HS-5 (cell line): ENCODE data around the gene RNFT2.
"Not testable (repeated sequence)": the region's sequence is repeated elsewhere in the genome, so short reads cannot be mapped to it uniquely, and the experiment has no call there.

Experiments used
- DNase-seq: peaks from one replicate; pipeline ENCODE4 v3.0.0-alpha.2; 2012; ENCODE audit warnings: low read depth

The RNFT2 gene

DNA sequence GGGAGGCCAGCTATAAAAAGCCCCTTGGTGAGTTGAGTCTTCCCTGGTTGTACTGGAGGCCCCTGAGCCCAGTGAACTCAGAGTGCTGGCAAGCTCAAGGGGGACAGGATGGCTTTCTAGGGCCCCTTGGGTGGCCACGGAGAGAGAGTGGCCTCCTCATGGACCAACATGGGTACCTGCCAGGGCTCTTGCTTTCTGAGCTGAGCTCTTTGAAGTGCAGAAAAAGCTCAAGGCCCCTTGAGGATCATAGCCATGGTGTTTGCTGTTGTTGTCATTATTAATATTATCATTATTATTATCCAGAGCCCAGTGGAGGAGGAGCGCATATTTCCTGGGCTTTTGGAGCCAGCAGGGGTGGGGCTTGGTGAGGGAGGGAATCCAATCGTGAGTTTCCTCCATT, 6.7 kb downstream of the RNFT2 start:
- no peak for DNase-seq

DNA sequence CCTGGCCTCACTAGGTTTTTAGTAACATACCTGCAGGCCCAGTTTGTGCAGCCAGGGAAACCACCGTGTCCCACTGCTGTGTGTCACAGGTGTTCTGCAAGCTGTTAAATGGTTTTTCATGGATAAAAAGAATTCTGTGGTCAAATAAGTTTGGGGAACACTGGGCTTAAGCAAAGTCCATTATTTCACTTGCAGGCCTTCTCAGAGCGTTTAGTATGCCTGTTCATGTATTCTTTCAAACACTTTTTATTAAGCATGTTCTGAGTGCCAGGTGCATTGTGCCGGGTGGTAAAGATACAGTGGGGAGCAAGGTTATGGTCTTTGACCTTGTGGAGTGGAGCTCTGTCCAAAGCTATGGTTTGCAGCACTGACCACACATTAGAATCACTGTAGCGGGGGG, 7.4 kb downstream of the RNFT2 start:
- DNase-seq, result no peak

DNA sequence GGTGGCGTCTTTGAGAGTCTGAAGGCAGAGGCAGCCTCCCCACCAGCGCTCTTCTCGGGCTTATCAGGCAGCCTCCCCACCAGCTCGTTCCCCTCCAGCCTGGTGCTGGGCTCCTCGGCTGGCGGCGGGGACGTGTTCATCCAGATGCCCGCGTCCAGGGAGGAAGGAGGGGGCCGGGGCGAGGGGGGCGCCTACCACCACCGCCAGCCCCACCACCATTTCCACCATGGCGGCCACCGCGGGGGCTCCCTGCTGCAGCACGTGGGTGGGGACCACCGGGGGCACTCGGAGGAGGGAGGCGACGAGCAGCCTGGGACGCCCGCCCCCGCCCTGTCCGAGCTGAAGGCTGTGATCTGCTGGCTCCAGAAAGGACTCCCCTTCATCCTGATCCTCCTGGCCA, 11.8 kb downstream of the RNFT2 start:
- no peak for DNase-seq

DNA sequence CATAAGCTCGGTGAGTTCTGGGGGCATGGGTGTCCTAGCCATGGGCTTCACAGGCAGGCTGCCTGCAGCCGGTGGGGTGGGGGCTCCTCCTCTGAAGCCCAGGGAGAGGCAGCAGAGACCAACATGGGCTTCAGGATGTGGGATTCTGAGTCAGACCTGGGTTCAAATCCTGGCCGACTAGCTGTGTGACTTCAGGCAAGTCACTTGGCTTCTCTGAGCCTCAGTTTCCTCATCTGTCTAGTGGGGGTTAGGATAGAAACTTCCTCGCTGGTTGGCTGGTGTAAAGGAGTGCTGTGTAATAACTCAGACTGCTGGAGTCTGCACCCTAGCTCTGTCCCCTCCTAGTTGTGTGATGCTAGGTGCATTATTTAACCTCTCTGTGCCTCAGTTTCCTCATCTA, 12.2 kb downstream of the RNFT2 start:
- DNase-seq, result no peak

DNA sequence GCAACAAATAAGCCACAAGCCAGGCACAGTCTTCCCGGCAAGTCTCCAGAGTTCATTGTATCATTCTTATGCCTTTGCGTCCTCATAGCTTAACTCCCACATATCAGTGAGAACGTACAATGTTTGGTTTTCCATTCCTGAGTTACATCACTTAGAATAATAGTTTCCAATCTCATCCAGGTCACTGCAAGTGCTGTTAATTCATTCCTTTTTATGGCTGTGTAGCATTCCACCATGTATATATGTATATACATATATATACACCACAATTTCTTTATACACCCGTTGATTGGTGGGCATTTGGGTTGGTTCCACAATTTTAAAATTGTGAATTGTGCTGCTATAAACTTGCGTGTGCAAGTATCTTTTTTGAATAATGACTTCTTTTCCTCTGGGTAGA, 16.0 kb downstream of the RNFT2 start:
- DNase-seq, result not testable (repeated sequence)

DNA sequence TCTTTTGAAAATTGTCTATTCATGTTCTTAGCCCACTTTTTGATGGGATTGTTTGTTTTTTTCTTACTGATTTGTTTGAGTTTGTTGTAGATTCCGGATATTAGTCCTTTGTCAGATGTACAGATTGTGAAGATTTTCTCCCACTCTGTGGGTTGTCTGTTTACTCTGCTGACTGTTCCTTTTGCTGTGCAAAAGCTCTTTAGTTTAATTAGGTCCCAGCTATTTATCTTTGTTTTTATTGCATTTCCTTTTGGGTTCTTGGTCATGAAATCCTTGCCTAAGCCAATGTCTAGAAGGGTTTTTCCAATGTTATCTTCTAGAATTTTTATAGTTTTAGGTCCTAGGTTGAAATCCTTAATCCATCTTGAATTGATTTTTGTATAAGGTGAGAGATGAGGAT, 16.7 kb downstream of the RNFT2 start:
- DNase-seq, result not testable (repeated sequence)

DNA sequence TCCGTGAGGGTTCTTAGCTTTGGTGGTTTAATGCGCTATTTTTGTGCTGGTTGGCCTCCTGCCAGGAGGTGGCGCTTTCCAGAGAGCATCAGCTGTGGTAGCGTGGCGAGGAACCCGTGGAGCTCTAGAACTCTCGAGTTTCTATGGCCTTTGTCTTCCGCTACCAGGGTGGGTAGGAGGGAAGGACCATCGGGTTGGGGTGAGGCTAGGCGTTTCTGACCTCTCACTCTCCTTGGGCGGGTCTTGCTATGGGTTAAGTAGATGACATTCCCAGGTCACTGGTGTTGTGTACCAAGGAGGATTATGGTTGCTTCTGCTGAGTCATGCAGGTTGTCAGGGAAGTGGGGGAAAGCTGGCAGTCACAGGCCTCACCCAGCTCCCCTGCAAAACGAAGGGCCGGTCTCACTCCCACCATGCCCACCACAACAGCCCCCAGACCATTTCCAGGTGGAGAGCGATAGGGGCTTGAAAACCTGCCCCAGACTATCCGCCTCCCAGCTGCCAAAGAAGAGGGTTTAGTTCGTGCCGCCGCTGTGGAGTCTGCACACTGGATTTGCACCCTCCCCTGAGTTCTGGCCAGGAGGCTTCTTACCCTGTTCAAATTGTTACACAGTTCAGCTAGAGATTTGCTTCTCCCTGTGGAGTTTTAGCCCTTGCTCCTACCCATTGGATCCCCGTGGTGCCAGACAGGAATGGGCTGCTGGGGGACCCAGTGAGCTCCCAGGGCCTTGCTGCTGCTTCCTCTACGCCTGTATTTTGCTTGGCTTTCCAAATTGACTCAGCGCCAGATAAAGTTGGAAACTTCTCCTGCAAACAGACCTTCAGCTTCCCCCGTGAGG, 21.9 kb downstream of the RNFT2 start:
- DNase-seq, result no peak

DNA sequence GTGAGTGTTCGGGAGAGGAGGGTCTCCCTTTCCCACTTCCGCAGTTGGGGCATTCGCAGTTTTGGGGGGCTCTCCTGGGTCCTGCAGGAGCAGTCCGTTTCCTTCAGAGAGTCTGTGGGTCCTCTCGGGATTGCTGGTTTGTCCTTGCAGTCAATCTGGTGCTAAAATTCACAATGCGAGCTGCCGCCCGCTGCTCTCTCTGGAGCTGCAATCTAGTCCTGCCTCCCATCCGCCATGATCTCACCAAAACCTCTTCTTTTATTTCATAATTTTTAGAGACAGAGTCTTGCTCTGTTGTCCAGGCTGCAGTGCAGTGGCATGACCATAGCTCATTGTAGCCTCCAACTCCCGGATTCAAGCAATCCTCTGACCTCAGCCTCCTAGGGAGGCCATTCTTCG, 22.5 kb downstream of the RNFT2 start:
- no peak for DNase-seq

DNA sequence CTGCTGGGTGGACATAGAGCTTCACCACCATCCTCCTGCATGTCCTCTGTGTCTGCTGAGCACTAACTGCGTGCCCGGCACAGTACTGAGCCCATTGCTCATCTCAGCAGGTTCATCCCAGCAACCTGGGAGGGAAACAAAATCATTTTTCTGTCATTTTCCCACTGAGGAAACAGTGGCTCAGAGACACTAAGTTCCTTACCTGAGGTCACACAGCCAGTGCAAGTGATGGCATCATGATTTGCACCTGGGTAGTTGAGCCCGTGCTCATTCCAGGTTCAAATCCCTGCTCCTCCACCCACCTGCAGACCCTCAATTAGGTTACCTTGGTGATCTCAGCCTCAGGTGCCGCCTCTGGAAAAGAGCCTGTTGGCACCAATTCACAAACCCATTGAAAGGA, 23.4 kb downstream of the RNFT2 start:
- DNase-seq, result no peak

DNA sequence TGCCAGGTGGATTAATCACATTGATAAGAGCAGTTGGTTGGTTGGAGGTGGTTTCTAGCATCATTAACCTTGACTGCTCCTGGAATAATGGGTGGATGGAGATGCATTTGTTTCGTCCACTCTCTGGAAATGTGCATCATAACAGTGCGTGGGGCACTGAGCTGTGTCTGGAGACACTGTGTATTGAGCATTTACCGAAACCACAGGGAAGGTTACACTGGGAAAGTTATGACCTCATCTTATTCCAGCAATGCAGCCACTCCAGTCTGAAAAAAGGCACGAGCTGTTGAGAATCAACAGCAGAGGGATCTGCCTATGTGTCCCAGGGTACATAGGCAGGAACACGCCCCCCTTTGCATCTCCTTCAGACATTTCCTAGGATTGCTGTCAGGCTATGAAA, 27.2 kb downstream of the RNFT2 start:
- DNase-seq, result no peak

DNA sequence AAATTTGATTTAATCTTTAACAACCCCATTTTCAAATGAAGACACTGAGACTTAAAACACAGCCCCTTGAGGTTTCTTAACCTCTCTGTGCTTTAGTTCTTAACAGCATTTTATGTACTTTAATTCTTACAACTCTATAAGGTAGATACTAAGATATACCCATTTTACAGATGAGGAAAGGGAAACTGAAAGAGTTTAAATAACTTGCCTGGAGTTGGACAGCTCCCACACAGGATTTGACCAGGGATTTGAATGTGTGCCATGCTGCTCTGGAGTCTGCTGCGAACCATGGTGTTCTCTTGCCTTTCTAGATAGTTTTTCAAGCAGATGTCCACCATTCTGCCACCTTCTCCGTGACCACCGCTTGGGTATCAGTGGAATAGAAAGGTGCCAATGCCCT, 28.2 kb downstream of the RNFT2 start:
- no peak for DNase-seq

DNA sequence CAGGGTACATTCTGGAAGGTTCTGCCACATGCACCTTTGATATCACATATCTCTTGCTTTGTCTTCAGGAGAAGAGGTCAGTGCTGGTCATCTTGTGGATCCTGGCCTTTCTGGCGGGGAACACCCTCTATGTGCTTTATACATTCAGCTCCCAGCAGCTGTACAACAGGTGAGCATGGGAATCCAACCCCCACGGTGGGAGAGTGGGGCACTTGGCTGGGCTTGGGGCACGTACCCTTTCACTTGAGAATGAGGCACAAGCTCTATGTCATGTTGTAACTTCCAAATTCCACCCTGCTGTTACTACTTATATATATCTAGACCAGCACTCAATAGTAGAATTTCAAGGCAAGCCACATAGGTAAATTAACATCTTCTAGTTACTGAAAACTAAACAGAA, 28.6 kb downstream of the RNFT2 start:
- no peak for DNase-seq

DNA sequence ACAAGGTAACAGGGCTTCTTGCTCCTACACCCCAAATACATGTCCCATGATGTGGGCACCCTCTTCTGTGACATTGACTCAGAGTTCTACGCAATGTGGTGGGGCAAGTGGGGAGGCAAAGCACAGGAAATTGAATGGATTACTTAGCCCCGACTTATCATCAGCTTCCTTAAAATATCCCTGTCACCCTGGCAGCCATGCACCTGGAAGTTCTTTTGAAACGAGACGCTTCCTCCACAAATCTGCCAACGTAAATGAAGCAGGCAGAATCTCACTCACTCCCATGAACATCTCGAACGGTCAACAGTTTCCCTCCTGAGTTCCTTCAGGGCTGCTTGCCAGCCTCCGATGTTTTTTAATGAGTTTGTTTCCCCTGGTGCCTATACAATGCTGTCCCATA, 33.5 kb downstream of the RNFT2 start:
- DNase-seq, result peak; percentile 28

DNA sequence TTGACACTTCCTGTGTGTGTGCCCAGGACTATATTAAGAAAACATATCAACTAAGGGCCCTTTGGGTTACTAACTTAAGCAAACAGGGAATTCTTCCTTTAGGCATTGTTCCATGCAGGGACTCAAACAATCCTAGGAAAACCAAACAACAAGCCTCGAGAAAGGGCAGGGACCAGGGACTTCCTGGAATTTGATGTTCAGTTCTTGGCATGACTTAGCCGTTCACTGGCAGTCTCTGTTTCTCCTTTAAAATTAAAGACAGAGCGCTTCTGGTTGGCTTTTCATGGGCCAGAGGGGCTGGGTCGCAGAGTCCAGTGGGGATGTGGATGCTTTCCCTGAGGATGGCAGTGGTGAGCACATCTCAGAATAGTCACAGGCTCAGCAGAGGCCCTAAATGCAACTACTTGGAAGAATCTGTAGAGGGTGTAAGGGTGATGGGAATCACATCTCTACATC, 35.2 kb downstream of the RNFT2 start:
- DNase-seq, result no peak

DNA sequence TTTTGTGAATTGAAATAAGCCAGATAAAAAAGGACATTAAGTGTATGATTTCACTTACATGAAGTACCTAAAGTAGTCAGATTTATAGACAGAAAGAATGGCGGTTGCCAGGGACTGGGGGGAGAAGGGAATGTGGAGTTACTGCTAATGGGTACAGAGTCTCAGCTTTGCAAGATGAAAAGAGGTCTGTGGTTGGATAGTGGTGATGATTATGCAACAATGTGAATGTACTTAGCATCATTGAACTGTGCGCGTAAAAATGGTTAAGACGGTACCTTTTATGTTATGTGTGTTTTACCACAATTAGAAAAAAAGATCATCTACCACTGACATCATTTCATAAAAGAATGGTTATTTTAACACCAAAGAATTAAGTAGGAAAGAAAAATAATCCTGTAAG, 35.9 kb downstream of the RNFT2 start:
- DNase-seq, result no peak

DNA sequence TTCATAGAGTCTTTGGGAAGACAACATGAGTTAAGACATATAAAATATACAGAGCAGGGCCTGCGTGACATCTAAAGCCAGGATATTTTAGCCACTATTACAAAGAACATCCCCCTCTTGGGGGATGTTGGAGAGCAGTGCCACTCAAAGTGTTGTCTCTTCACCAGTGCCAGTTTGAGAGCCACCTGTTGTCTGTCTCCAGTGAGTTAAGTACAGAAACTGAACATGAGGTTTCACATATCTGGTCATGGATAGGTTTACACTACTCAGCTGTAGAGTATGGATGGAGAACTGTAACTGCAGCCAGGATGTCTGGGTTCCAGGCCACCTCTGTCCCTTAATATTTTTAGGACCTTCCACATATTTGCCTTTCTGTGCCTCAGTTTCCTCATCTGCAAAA, 39.1 kb downstream of the RNFT2 start:
- DNase-seq, result no peak

DNA sequence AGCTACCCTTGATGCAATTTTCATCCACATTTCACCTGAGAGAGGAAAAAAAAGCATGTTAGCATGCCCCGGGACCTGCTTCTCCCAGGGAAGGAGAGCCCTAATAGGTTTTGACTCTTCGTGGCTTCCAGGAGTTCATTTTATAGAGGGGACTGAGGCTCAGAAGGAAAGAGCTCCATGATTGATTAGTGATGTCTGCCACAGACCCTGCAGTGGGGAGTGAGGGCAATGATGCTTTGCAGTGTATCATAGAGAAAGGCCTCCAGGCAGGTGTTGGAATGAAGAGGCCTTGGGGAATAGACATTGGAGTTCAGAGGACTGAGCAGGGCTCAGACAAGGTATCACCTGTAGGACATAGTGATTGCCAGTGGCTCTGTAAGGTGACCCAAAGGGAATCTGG, 41.5 kb downstream of the RNFT2 start:
- DNase-seq, result no peak

DNA sequence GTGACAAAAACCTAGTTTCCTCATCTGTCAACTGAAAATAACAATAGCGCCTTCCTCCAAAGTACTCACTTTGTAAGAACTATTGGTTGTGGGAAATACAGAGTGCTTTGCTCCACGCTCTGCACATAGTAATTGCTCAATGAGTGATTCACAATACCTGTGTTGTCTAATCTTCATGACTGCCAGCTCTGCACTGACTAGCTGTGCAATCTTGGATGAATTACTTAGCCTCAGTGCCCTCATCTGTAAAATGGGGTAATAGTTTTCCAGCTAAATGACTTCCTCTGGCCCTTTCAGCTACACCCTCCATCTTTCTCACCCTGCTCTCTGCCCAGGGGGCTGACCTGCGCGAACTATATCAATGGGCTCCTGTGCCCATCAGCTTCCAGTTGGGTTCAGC, 42.8 kb downstream of the RNFT2 start:
- DNase-seq, result no peak

DNA sequence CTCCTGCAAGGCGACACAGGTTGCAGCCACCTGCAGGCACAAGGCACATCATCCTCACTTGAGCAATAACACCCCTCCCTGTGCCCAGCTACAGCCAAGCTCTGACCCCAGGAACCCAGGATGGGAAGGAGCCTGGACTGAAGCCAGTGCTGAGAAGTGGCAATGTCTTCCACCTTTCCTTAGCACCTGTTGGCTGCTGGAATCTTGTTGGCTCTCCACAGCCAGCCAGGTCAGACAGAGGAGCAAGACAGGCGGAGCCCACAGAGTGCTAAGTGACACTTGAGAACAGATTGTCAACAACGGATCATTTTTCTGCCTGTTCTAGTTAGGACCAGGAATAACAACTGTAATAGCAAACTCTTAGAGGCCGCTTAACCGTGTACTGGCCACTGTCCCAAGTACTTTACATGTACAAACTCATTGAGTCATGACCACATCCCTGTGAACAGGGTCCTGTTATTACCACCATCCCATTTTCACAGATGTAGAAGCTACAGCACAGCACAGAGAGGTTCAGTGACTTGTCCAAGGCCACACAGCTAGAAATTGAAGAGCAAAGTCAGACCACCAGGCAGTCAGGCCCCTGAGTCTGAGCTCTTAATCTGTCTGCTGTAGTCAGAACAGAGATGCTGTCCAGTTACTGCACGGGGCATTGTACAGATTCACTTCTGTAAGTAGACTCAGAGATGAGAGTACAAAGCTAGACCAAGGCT, 45.6 kb downstream of the RNFT2 start:
- no peak for DNase-seq

DNA sequence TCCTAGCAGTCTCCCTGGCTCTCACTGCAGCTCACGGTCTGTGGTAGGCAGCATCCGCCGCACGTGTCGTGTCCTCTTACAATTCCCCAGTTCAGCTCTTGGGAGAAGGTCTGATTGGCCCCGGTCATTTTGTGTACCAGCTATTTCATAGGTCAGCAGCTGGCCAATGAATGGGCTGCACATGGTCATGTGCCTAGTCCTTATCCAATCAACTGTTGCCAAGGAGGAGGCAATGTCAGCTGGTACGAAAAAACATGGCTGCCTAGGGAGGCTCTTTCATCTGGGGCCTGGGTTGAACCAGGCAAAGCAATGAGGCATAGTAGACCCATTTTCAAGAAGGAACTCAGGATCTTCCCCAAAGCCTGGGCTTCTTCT, 46.1 kb downstream of the RNFT2 start:
- DNase-seq, result no peak

DNA sequence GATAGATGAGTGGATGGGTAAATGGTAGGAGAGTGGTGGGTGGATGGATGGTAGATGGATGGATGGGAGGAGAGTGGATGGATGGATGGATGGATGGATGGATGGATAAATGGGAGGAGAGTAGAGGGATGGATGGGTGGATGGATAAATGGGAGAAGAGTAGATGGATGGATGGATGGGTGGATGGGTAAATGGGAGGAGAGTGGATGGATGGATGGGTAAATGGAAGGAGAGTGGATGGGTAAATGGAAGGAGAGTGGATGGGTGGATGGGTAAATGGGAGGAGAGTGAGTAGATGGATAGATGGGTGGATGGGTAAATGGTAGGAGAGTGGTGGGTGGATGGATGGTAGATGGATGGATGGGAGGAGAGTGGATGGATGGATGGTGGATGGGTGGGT, 51.4 kb downstream of the RNFT2 start:
- DNase-seq, result not testable (repeated sequence)

DNA sequence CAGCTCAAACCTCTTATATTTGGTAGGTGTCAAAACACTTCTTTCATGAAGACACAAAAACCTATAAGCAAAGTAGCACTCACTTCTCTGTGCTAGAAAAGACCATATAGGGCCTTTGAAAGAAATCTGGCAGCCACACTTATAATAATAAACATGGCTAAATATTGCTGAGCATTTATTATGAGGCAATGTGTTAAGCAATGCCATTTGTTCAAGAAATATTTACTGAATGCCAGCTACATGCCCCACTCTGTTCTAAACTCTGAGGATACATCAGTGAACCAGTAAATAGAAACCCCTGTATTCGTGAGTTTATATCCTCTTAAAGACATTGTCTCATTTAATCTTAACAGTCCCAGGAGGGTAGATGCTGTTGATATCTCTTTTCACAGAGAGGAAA, 52.0 kb downstream of the RNFT2 start:
- DNase-seq, result no peak

DNA sequence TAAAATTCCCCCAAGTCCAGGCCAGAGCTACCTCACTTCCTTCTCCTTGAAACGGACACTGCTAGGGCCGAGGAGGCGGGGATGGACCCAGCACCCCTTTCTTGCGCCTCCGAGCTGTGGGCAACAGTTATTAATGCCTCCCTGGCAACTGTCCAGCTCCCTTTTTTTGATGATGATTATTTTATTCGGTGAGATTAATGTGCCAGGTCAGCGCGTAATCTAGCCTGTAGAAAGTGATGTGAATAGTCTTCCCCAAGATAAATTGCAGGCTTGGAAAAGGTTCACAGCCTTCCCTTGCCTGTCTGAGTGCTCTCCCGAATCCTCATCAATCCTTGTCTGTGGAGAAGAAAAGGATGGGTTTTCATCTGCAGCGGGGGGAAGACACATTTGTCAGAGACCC, 54.3 kb downstream of the RNFT2 start:
- no peak for DNase-seq

DNA sequence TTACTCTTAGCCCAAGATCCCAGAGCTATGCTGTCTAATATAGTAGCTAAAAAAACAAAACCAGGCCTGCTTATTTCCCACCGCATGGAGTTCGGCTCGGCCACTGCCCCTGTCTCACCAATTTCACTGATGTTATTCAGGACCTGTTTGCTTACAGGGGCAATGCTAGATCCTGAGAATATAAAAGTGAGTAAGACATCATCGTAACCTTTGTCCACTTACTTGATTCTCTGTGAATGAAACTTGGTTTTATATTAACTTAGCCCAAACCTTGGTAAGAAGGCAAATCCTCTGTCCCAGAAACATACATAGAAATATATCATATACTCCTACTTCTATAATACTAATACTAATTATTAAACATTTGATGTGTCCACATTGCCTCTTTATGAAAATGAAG, 56.6 kb downstream of the RNFT2 start:
- DNase-seq, result no peak
